ENCODE data around the gene RPGR.

The RPGR gene

GRCh38 chrX:38256019-38256418 lies 71.3 kb downstream of the RPGR start:
- DNase-seq (ENCODE audit: low read depth, low spot score) = no peak

- DNase-seq (ENCODE audit: low read depth, low spot score) = no peak
These were observed 77.3 kb downstream of the RPGR start for GRCh38 chrX:38249965-38250364.

- no peak for DNase-seq (ENCODE audit: low read depth, low spot score)
These were observed 80.3 kb downstream of the RPGR start for GRCh38 chrX:38247051-38247450.

- no peak for DNase-seq (ENCODE audit: low read depth, low spot score)
These were observed 86.8 kb downstream of the RPGR start for GRCh38 chrX:38240541-38240940.

- DNase-seq (ENCODE audit: low read depth, low spot score) = no peak
These were observed 90.3 kb downstream of the RPGR start for GRCh38 chrX:38236901-38237615.

- DNase-seq (ENCODE audit: low read depth, low spot score) = peak; percentile 37
These were observed 93.2 kb downstream of the RPGR start for GRCh38 chrX:38233891-38234667.

- no peak for DNase-seq (ENCODE audit: low read depth, low spot score)
These were observed 95.1 kb downstream of the RPGR start for GRCh38 chrX:38232079-38232686.

- DNase-seq (ENCODE audit: low read depth, low spot score) = peak; percentile 22
These were observed 102.2 kb downstream of the RPGR start for GRCh38 chrX:38225093-38225492.

- DNase-seq (ENCODE audit: low read depth, low spot score) = no peak
These were observed 103.1 kb downstream of the RPGR start for GRCh38 chrX:38224160-38224559.

- no peak for DNase-seq (ENCODE audit: low read depth, low spot score)
These were observed 105.8 kb downstream of the RPGR start for GRCh38 chrX:38221391-38221929.

- DNase-seq (ENCODE audit: low read depth, low spot score) = peak; percentile 72
These were observed 106.6 kb downstream of the RPGR start, which contains the start of gene SRPX for GRCh38 chrX:38220415-38221390. Gene SRPX, minus strand, starts transcription at chrX:38220871. Its CDS starts 79 bp downstream, at chrX:38220792.

GRCh38 chrX:38220024-38220414 lies 107.3 kb downstream of the RPGR start:
- DNase-seq (ENCODE audit: low read depth, low spot score) = peak; percentile 83
